Measurements from ENCODE around the gene ZNF84.

The ZNF84 gene

GRCh38 chr12:133037207-133038005, at the start of gene ZNF84:
ZNF84 (plus strand) TSS chr12:133037509; CDS start chr12:133041468, 3,959 bp downstream.
- peak; percentile 97 to 99 for DNase-seq

DNA sequence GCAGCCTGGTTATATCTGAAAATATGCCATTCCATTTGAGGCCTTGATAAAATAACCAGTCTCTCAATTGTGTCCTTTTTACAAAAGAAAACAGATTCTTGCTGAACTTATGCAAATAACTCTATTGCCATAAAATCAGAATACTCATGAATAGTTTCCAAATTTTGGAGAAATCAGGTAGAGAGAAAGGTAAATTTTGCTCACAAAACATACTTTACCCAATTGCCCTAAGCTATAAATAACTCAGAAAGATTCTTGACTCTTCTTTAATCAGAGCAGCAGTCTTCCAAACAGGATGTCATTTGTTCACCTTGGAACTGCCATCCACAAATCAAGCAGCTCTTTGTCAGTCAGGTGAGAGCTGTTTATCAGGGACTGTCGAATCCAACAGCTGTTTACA, 38.6 kb upstream of the ZNF84 start:
- no peak for DNase-seq

DNA sequence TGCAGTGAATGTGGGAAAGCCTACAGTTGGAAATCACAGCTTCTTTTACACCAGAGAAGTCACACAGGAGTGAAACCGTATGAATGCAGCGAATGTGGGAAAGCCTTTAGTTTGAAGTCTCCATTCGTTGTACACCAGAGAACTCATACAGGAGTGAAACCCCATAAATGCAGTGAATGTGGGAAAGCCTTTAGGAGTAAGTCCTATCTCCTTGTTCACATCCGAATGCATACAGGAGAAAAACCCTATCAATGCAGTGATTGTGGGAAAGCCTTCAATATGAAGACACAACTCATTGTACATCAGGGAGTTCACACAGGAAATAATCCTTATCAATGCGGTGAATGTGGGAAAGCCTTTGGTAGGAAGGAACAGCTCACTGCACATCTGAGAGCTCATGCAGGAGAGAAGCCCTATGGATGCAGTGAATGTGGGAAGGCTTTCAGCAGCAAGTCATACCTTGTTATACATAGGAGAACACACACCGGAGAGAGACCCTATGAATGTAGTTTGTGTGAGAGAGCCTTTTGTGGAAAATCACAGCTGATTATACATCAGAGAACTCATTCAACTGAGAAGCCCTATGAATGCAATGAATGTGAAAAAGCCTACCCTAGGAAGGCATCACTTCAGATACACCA, 26.5 kb upstream of the ZNF84 start:
- DNase-seq = no peak

GRCh38 chr12:133023566-133023965, 13.7 kb upstream of the ZNF84 start:
- DNase-seq = no peak

DNA sequence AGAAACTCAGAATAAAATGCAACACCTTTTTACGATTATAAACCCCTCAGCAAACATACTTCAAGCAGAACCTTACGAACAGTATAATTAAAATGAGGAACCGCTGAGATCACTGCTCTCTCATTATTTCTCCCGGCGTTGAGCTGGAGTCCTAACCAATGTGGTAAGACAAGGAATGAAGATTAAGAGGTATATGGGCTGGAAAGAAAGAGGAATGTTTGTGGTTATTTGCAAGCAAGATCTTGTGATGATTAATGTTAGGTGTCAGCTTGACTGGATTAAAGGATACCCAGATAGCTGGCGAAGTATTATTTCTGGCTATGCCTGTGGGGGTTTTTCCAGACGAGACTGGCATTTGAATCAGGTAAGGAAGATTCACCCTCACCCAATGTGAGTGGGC, 10.3 kb upstream of the ZNF84 start:
- no peak for DNase-seq

- no peak for DNase-seq
Observed at GRCh38 chr12:133038118-133038709, 905 bp downstream of the ZNF84 start.

- DNase-seq = no peak
Observed at GRCh38 chr12:133046698-133047097, 9.4 kb downstream of the ZNF84 start.

DNA sequence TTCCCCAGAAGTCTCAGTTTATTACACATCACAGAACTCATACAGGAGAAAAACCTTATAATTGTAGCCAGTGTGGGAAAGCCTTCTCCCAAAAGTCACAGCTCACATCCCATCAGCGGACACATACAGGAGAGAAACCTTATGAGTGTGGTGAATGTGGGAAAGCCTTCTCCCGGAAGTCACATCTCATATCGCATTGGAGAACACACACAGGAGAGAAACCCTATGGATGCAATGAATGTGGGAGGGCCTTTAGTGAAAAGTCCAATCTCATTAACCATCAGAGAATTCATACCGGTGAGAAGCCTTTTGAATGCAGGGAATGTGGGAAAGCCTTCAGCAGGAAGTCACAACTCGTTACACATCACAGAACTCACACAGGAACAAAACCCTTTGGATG, 20.1 kb downstream of the ZNF84 start:
- DNase-seq = no peak

GRCh38 chr12:133058203-133059113, 21.1 kb downstream of the ZNF84 start:
- no peak for DNase-seq

- DNase-seq = no peak
Observed at GRCh38 chr12:133061954-133062353, 24.6 kb downstream of the ZNF84 start.

- DNase-seq = no peak
Observed at GRCh38 chr12:133063556-133063955, 26.2 kb downstream of the ZNF84 start.

DNA sequence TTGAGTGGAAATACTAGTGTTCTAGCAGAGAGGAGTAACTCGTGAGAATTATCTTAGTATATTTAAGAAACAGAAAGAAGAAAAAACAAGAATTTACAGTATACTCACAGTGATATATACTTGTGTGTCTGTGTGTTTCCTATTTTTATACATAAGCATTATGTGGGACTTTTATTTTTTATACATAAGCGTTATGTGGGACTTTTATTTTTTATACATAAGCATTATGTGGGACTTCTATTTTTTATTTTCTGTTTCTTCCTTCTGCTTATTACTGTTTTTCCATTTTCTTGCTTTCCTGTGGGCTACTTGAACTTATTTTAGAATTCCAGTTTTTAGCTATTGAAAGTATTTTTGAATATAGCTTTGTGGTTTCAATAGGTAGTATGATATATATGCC, 36.5 kb downstream of the ZNF84 start:
- DNase-seq = no peak

DNA sequence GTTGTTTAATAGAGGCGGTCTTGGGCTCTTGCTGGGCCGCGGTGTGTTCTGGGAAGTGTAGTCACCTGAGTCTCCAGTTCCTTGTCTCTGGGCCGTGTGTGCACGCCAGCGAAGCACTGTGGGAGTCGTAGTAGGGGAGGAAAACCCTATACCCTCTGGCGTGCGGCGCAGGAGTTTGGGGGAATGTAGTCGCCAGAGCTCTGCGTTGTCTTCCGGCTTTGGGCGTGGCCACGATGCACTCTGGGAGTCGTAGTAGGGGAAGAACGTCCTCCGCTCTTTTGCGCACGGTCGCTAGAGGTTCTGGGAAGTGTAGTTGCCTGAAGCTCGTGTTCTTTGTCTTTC, 42.7 kb downstream of the ZNF84 start:
- peak; percentile 99 for DNase-seq

GRCh38 chr12:133080368-133081158, 43.3 kb downstream of the ZNF84 start, which contains the start of gene ZNF140:
ZNF140 (plus strand) TSS chr12:133080923; CDS start chr12:133081321, 398 bp downstream.
- peak; percentile 98 for DNase-seq

DNA sequence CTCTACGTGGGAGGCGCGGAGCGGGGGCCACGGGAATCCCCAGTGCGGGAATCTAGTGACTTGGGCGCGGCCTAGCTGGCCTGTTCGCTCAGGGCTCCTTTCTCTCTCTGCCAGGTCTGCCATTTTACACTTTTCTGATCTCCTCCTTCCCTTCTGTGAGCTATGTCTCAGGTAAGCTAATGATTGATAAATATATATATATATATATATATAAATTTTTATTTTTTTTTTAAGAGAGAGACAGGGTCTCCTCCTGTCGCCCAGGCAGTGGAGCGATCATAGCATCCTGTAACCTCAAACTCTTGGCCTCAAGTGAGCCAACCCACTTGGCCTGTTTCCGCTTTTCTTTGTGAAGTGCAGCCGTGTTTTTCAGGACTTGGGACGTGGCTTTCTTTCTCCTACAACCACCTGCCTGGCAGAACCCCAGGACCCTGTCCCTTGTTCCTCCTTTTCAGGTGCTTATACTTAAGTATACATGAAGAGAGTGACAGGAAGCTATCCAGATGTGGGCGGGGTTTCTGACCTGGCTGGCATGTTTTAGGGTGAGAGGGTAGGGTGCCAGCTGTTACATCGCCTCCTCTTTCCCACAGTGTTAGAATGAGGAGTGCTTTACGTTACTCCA, 44.0 kb downstream of the ZNF84 start:
- DNase-seq = no peak

DNA sequence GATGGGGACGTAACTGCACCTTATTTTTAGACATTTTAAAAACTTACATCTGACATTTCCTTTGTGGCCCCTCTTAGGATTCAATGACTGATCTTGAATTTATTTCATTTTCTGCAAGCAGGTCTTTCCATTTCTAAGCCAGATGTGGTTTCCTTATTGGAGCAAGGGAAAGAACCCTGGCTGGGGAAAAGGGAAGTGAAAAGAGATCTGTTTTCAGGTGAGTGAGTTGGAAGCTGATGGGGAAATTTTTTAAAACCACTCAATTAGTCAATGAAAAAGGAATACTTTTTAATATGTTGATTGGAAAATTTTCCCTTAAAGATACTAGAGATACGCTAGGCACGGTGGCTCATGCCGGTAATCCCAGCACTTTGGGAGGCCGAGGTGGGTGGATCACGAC, 46.0 kb downstream of the ZNF84 start:
- DNase-seq = no peak

GRCh38 chr12:133105620-133106019, 68.3 kb downstream of the ZNF84 start:
- no peak for DNase-seq

- DNase-seq = no peak
Observed at GRCh38 chr12:133106253-133106652, 68.9 kb downstream of the ZNF84 start.

- DNase-seq = no peak
Observed at GRCh38 chr12:133107121-133107520, 69.8 kb downstream of the ZNF84 start.

- DNase-seq = no peak
Observed at GRCh38 chr12:133108150-133108549, 70.8 kb downstream of the ZNF84 start.
